Activated CD4-positive, alpha-beta T cell treated with anti-CD3 and anti-CD28 coated beads for 1 hour (primary cell): ENCODE results near the gene SLC6A2.

ENCODE experiments used
- DNase-seq: peaks from one replicate; pipeline ENCODE4 v3.0.0-alpha.2; 2020

Gene SLC6A2

GRCh38 chr16:55678161-55678821 is 22.5 kb downstream of the SLC6A2 start:
- no peak for DNase-seq

- DNase-seq = no peak
These were observed 26.3 kb downstream of the SLC6A2 start for GRCh38 chr16:55682086-55682485.

GRCh38 chr16:55685973-55686372 is 30.2 kb downstream of the SLC6A2 start:
- no peak for DNase-seq

DNA sequence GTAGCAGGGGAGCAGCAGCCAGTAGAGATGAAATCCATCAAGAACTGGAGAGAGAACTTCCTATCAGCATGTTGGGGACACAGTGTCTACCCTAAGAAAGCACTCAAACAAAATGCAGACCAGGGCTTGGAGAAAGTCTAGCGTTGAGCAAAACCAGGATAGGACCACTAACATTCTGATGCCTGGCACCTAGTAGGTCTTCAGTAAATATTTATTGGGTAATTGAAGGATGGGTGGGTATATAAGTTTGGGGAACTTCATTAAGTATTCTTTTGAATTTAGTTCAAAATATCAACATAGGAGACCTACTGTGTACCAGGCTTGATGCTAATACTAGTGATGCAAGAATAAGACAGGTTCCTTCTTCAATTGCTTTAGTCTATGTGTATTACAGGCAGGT is 30.9 kb downstream of the SLC6A2 start:
- no peak for DNase-seq

- DNase-seq = no peak
These were observed 32.0 kb downstream of the SLC6A2 start for GRCh38 chr16:55687802-55688201.

- no peak for DNase-seq
These were observed 35.1 kb downstream of the SLC6A2 start for GRCh38 chr16:55690841-55691240.

GRCh38 chr16:55691771-55692170 is 36.0 kb downstream of the SLC6A2 start:
- no peak for DNase-seq

- no peak for DNase-seq
These were observed 39.8 kb downstream of the SLC6A2 start for GRCh38 chr16:55695595-55695994.

DNA sequence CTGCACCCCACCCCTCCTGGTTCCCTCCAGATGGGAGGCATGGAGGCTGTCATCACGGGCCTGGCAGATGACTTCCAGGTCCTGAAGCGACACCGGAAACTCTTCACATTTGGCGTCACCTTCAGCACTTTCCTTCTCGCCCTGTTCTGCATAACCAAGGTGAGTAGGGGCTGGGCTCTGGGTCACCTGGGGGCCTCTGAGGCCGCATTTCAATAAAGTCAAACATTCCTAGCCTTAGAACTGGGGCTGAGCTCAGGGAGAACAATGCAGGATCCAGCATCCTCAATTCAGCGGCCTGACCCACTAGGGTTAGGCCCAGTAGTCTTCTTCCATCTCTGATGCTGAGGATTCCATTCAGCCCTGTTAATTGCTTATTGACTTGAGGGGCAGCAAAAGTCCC is 42.1 kb downstream of the SLC6A2 start:
- no peak for DNase-seq

- DNase-seq = no peak
These were observed 42.5 kb downstream of the SLC6A2 start for GRCh38 chr16:55698331-55698730.

- no peak for DNase-seq
These were observed 43.2 kb downstream of the SLC6A2 start for GRCh38 chr16:55698946-55699345.

DNA sequence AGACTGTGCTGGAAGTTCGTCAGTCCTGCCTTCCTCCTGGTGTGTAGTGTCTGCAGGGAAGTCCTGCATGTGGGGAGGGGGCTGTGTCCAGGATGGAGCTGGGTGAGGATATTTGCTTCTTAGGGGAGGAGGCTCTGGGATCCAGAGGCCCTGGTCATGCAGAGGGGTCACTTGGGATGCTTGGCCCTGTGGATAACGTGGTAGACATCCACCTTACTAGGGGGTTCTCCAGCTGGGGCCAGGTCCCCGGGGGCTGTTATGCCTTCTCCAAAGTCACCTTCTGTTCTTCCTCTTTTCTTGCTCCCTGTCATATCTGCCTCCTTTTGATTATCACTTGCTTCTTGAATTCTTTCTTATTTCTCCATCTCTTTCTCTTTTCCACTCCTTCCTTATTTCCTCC is 43.8 kb downstream of the SLC6A2 start:
- no peak for DNase-seq

GRCh38 chr16:55700067-55700466 is 44.3 kb downstream of the SLC6A2 start:
- no peak for DNase-seq

- DNase-seq = no peak
These were observed 45.2 kb downstream of the SLC6A2 start for GRCh38 chr16:55700961-55701360.

DNA sequence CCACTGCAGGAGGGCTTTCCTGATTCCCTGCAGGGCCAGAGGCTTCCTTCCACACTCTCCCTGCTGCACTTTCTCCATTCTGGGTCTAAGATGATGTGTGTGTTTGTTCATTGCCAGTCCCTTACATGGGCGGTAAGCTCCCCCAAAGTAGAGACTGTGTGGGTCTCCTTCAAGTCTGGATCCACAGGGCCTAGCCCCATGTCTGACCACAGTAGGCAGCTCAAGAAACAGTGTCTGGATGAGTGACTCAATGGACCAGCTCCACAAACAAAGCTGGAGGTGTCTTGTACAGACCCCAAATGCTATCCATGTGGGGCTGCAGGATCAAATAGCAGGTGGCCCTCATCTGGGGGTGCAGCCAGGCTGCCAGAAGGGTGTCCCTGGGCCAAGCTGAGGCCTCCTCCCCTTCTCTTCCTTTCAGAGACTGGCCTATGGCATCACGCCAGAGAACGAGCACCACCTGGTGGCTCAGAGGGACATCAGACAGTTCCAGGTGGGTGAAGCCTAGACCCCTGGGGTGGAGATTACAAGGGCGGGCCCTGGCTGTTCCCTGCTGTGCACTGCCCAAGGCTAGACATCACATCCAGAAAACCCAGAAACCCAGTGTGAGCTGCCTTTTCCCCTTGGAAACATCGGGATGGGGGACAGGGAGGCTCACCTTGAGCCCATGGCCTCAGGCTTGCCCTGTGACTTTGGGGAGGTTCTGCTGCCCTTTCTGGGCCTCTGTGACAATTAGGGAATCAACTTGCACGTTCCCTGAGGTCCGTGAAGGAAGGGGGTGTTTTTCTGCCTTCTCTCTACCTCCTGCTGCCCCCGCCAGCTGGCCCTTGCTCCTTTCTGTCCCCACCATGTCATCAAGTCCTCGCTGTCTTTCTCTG is 45.9 kb downstream of the SLC6A2 start:
- DNase-seq = no peak

DNA sequence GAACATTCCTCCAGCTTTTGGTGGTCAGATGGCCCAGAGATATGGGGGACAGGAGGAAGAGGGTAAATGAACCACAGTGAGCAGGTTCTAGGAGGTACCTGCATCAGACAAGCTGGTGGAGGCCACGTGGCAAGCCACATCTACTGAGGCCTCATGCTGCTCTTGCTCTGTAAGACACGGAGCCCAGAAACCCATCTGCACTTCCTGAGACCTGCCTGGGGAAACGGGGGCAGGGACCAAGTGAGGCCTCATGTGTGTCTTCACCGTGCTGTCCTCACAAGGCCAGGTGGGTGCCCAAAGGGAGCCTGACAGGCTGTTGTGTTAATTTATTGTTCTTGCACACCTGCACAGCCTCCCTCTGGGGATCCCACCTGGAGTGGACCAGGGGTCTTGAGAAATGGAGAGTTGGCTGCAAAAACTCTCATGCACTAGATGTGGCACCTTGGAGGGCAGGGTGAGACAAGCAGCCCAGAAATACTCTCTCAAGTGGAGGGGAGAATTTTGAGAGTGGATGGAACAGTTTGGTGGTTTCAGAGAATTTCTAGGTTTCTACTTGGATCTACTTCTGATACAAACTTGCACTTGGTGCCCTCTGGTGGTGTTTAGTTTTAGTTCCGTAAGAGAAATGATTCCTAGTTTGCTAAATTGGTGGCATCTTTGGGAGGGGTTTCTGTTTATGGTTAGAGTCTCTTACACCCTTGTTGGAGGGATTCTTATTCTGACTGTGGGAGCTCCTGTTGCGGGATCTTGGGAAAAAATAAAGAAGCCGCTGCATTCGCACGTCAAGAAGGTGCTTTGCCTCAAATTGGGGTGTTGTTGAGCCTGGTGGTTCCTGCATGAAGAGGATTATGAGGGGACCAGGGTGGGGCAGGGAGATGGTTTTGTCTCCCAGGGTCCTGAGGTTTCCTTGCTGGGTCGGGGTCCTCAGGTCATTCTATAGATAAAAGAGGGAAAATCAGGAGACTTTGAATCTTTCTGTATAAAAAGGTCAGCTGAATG is 47.5 kb downstream of the SLC6A2 start:
- no peak for DNase-seq

- no peak for DNase-seq
These were observed 51.1 kb downstream of the SLC6A2 start for GRCh38 chr16:55706739-55707384.

DNA sequence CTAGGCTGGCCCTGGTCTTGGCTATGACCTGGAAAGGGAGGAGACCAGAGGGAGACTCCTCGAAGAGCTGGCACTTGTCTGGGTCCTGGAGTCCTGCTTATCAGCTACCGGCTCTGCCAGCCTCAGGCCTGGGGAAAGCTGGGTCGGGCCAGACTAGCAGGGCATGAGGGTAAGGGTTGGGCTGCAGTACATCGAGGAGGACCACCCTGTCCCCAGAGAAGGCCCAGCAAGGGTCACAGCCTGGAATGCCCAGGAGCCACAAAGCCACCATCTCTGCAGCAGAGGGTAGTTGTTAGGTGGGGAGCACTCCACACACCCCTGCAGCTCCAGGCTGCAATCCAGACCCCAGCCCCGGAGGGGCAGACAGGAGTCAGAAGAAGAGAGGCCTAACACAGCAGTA is 54.0 kb downstream of the SLC6A2 start:
- no peak for DNase-seq

- no peak for DNase-seq
These were observed 54.7 kb downstream of the SLC6A2 start for GRCh38 chr16:55710466-55710865.

DNA sequence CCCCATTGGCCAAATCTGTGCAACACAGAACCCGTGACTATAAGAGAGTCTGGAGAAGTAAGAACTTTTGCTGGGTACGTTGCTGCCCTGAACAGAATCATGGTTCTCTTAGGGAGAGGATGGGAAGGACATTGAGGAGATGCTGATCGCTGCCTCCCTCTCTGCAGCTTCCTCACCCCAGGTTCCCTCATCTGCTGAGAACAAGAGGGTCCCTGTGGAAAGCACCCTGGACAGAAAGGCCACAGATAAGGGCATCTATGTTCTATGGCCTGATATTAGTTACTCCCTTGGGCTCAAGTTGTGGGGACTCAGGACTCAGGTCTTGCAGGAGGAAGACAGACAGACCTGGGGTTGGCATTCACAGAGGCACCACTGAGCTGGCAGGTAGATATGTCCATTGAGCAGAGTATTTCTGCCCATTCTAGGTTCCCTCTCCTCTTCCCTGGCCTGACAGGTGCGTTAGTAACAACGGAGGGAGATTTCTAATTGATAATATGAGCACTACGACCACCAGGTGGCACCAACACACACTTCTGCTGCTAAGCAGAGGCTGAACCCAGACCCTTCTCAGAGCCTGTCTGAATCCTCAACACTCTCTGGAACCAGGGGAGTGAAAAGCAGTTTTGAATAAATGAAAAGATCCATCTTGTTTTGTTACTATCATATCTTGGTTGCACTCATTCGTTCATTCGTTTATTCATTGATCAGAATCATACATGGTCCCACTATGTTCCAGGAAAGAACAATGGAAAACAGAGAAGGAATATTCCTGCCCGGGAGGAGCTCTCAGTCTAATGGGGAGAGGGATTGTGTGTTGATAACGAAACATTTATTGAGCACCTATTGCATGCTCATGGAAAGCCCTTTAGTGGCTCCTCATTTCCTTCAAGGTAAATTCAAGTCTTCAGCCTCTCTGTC is 56.4 kb downstream of the SLC6A2 start:
- peak; percentile 16 for DNase-seq

- DNase-seq = no peak
These were observed 57.3 kb downstream of the SLC6A2 start for GRCh38 chr16:55713103-55713502.

- DNase-seq = no peak
These were observed 61.5 kb downstream of the SLC6A2 start for GRCh38 chr16:55717326-55717725.
